NCI-H2081 treated with DMSO at 0.1 percent for 48 hours (cell line): ENCODE results near the gene CCNB1IP1.
A peak's percentile ranks its signal among the peaks of the same experiment; 100 is the strongest.
"Not testable (repeated sequence)": the region's sequence is repeated elsewhere in the genome, so short reads cannot be mapped to it uniquely, and the experiment has no call there.

ENCODE experiments used
- DNase-seq: peaks from one replicate; lab custom pipeline; 2025; lab: John Stamatoyannopoulos, UW

Gene CCNB1IP1, protein sequence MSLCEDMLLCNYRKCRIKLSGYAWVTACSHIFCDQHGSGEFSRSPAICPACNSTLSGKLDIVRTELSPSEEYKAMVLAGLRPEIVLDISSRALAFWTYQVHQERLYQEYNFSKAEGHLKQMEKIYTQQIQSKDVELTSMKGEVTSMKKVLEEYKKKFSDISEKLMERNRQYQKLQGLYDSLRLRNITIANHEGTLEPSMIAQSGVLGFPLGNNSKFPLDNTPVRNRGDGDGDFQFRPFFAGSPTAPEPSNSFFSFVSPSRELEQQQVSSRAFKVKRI

DNA sequence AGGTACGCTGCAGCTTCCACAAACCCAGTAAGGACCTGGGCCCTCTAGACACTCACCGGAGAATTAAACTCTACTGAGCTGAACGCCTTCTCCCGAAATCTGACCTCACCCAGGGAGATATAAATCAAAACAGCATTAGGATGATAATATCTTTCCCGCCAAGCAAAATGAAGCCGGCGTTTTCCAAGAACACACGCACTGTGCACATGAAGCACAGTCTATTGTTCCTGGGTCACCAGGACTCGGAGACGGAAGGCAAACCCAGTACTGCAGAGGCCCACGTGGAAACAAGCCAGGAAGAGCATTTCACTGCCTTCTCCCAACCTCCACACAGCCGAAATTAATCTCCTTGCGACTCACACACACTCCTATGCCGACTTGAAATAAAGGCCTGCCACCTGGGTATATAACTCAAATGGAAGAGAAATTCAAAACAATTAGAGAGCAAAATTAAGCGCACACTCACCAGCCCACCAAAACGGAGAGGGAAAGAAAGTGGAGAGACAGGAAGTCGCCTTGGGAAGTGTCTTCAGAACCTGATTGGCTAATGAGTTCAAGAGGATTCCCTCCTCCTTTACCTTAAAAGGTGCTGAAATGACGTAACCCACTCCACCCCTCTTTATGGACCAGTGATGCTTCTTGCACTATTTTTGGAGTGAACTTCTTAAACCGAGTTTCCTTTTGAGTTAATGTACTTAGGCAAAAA is at the start of gene CCNB1IP1:
Gene CCNB1IP1, minus strand, starts transcription at position 492 of the 706 bp plus-strand sequence. CDS start 16,756 bp downstream, outside the sequence.
- DNase-seq: peak; percentile 61

DNA sequence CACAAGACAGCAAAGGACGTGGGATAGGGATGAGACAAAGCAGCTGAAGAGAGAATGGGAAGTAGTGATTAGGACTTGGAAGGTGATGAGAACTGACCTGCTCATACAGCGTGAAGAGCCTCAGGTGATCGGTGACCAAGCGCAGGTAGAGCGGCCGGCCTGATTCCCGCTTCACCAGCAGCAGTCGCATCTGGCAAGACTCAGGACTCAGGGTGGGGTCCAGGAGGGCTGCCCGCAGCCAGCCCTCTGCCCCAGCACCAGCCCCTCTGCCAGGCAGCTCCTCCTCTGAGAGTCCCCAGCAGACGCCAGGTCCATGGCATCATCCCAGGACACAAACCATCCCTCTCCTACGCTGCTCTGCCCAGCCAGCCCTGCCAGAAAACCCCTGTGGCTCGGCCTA is 49.4 kb upstream of the CCNB1IP1 start:
- no peak for DNase-seq

DNA sequence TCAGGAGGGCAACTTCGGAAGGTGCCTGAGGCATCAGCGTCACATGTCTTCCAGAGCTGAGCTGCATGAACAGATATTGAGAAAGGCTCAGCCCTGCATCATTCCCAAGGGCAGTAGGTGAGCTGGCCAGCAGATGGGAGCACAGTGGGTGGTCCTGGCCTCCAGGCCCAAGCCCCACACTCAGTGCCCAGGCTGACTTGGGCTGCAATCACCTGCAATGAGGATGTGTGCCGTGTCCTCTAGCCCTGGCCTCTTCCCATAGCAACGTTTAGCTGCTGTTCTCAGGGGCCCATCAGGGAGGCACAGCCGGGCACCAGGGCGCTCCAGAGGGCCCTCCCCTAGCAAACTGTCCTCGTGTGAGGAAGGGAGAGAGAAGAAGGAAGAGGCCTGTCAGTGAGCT is 48.3 kb upstream of the CCNB1IP1 start:
- DNase-seq: no peak

DNA sequence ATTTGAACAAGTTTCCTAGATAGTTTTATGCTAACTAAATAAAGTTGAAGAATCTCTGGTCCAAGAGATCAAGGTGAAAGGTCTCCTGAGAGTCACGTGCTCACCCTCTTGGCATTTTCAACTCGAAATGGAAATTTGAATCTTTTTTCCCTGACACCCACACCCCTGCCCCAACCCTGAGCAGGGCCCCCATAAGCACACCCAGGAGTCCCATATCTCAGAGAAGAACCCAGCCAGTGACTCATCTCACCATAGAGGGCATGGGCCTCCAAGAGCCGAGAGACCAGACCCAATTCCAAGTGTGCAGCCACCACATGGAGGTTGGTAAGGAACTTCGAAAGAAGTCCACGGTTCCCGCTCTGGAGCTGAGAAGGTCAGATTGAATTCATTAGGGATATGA is 47.6 kb upstream of the CCNB1IP1 start:
- no peak for DNase-seq

DNA sequence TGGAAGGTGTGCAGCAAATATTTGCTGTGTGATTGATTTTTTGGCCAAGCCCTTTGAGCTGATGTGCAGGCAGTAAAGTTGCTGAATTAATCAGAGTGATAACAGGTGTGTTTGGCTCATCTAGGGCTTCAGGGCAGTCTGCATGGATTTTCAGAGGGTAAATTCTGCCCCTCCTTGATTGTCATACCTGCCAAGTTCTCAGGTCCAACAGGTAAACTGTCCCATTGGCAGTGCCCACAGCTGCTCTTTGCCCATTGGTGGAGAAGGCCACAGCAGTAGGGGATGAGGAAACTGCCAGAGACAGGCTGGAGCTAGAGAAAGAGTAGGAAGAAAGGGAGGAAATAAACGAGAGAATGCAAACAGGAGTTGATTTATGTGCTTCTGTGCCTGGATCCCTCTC is 46.7 kb upstream of the CCNB1IP1 start:
- no peak for DNase-seq

DNA sequence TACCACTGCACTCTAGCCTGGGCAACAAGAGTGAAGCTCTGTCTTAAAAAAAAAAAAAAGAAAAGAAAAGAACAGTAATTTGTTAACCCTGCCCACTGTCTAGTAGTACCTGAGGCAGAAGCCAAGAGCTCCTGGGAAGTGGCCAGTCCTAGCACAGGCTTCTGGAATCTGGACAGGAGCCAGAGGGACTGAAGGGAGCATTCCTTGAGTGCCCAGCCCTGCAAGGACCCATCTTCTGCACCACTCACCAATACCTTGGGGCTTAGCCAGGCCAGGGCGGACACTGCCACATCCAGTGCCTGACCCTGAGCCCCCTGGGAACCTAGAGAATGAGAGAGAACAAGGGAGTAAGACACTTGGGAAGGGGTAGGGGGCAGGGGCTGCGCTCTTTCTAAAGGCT is 44.1 kb upstream of the CCNB1IP1 start:
- DNase-seq: no peak

DNA sequence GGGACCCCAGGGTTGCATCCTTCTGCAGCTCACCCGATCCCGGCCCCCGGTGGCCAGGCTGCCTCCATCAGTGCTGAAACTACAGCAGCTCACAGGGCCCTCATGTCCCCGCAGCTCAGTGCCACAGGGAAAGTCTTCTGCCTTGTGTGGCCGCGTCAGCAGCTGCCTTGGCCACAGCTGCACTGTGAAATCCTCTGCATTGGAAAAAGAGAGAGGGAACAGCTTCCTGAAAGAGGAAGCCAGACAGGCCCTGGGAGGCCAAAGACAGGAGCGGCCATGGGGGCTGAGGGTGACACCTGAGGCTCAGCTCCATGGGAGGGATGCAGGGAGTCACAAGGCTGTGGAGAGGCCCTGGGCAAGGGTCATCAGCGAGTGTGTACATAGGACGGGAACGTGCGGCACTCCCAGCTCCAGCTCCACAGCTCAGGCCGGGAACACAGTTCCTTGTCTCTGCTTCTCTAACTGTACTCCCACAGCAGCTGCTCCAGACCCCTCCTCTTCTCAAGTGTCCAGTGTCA is 43.1 kb upstream of the CCNB1IP1 start:
- no peak for DNase-seq

DNA sequence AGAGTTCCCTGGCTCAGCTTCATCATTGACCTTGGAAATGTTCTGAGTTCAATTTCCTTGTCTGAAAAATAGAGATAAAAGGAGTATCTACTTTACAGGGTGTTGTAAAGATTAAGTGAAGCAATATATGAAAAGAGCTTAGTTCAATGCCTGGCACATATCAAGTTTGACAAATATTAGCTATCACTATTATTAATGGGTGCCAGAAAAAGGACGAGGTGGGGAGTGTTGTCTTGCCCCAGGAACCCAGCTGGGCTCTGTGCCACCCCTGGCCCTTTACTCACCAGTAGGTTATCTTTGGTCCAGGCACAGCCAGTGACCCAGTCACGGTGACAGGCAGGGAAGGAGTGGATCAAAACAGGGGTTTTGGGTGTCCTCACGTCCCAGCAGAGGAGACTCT is 42.4 kb upstream of the CCNB1IP1 start:
- DNase-seq: no peak

DNA sequence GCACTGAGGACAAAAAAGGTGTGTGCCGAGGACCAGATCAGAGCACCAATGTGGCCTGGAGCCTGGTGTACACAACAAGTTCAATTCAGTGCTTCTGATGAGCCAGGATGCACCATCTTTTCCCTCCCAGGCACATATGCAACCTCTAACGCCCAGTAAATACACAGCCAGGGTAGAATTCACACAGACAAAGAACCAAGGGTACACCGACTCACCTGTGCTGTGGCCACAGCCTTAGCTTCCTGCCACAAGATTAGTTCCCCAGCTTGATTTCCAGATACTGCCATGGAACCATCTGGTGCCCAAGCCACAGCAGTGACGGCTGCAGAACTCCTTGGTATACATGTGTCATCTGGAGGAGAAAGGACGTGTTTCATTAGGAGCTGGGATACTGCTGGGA is 39.7 kb upstream of the CCNB1IP1 start:
- no peak for DNase-seq

DNA sequence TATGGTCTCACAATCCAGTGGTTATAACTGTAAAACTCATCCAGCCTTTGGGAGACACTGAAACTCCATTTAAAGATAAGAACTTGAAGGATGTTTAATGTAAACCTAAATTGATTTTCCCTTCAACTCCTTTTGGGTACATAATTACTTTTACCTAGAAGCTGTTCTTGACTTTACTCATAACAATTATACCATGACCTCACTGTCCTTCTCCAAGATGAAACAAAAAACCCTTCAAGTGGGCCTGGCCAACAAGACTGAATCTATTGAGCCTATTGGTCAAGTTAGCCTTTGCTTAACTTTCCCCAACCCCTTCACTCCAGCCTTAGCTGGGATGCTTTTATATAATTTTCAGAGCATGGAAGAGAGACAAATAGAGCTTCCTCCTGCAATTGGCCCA is 32.8 kb upstream of the CCNB1IP1 start:
- DNase-seq: no peak

DNA sequence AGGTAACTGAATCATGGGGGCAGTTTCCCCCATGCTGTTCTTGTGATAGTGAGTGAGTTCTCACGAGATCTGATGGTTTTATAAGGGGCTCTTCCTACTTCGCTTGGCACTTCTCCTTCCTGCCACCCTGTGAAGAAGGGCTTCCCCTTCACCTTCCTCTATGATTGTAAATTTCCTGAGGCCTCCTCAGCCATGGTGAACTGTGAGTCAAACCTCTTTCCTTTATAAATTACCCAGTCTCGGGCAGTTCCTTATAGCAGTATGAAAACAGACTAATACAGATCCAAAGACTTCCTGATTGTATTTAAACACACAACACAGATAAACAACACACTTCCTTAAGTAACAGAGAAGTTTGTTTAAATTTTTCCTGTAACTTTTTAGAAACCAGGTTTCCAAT is 25.4 kb upstream of the CCNB1IP1 start:
- not testable (repeated sequence) for DNase-seq

DNA sequence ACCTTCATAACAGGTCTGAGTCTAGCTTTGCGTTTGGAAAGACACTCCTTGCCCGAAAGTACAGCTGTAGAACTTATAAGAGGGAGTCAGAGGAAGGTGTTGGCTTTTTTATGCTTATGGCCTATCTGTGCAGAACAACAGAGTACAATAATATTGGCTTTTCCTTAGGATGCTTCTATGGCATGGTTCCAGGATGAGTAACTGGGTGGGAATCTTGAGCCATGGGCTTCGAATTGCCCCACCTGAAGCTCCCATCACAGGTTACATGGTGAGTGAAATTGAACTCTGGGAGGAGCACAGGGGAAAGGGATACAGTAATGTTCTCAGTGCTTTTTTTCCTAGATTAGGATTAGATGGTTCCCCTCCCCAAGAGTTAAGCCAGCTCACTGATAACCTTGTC is 23.3 kb upstream of the CCNB1IP1 start:
- DNase-seq: no peak

DNA sequence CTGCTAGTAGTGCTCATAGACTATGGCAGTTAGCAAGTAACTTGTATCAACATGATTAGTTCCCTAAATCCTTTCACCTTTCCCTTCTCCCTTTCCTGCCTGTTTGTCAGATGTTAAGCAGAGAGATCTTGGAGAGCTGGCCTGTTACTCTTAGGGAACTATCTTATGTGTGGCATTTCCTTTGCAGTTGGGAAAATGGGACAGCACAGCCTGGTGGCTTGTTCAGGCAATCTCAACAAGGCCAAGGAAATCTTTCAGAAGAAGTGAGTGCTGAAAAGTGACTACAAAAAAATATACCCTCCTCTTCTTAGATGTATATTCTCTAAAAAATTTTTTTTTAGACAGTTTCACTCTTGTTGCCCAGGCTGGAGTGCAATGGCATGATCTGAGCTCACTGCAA is 17.8 kb upstream of the CCNB1IP1 start:
- no peak for DNase-seq

DNA sequence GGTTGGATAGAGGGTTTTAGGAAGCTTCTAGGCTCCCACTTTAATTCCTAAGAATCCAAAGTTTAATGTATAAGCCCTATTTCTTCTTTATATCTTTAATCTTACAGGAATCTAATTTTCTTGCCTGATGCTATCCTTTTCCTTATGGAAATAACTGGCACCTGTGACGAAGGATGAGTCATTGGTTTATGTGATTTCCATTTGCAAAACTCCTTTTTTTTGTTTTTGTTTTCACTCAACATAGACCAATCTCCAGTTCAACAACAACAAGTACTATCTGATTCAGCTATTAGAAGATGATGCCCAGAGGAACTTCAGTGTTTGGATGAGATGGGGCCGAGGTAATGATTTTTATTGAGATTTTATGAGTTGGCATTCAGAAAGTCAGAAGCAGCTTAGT is 17.2 kb upstream of the CCNB1IP1 start:
- DNase-seq: no peak

DNA sequence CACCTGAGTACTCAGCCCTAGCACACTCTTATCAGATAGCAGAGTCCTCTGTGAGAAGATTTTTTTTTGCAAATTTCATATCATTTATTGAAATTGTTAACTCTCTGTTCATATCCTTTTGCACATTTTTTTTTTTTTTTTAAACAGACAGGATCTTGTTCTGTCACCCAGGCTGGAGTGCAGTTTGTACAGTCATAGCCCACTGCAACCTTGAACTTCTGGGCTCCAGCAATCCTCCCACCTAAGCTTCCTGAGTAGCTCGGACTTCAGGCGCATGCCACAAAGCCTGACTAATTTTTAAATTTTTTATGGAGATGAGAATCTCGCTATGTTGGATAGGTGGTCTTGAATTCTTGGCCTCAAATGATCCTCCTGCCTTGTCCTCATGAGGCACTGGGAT is 14.7 kb upstream of the CCNB1IP1 start:
- no peak for DNase-seq

DNA sequence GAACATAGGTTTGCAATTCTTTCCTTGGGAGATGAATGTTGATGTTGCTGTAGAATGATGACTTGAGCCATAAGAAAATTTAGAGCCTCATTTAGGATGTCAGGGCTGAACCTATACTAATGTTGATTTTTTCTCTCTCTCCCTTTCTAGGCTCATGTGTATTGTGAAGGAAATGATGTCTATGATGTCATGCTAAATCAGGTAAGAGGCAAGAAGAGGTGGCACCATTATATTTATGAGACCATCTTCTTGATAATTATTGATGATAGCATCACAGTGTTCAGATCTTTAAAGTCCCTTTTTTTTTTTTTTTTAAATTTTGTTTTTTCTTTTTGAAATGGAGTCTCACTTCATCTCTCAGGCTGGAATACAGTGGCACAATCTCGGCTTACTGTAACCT is 13.6 kb upstream of the CCNB1IP1 start:
- no peak for DNase-seq

DNA sequence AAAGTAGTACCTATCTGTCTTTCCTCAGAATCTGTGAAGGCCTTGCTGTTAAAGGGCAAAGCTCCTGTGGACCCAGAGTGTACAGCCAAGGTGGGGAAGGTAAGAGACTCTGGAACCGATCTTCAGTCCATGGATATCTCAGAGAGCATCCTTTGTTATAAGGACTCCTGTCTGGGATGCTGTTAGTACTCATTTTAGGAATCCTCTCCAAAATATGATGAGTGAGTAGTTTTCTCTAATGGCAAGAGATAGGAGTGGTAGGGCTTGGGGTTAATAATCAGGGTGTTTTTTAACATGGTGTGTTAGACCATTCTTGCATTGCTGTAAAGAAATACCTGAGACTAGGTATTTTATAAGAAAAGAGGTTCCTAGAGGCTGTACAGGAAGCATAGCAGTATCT is 12.3 kb upstream of the CCNB1IP1 start:
- DNase-seq: no peak

DNA sequence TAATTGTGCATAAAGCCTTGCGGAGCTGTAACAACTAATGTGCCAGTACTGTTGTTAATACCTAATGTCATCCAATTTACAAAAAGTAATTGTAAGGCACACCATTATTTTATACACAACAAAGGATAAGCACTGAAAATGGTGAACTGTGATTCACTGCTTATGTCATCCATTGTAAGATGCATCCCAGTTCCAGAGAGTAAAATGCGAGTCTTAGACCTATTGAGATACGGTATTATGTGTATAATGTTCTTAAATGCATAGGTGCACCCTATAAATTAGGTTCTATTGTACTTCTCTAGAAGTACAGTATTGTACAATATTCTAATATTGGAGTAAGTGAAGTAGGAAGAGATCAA is 10.8 kb upstream of the CCNB1IP1 start:
- no peak for DNase-seq

DNA sequence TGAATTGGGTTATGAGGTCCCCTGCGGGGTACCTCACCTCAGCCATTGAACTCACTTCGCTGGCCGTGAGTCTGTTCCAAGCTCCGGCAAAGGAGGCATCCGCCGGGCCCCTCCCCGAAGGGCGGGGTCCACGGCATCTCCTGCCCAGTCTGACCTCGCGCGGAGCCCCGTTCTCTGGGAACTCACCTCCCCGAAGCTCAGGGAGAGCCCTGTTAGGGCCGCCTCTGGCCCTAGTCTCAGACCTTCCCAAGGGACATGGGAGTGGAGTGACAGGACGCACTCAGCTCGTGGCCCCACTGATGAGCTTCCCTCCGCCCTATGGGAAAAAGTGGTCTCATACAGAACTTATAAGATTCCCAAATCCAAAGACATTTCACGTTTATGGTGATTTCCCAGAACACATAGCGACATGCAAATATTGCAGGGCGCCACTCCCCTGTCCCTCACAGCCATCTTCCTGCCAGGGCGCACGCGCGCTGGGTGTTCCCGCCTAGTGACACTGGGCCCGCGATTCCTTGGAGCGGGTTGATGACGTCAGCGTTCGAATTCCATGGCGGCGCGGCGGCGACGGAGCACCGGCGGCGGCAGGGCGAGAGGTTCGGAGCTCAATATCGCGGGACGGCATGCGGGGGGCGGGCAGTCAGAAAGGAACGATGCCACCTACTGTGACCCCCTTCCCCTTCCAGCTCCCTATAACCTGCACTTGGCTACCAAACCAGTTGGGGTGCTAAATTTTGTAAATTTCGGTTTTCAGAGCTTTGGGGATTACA is 10.2 kb upstream of the CCNB1IP1 start, which contains the start of gene PARP2:
Gene PARP2, plus strand, starts transcription at position 544 of the 770 bp plus-strand sequence. Its CDS starts 7 bp downstream, at position 551.
- DNase-seq: peak; percentile 100

DNA sequence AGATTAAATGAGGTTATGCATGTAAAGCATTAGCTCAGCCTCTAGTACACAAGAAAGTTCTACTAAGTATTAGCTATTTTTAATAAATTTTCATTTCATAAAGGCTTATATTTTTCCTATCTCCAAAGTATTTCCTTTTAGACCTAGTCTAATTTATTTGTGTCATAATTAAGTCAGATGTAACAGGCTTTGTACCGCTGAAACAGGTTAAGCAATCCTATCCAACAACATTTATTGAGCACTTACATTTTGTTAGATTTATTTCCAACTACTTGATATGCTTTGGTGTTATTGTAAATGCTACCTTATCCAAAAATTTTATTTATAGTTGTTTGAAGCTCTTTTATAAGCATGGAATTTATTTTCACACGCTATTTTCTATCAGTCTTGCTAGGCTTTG is 8.6 kb upstream of the CCNB1IP1 start:
- no peak for DNase-seq

DNA sequence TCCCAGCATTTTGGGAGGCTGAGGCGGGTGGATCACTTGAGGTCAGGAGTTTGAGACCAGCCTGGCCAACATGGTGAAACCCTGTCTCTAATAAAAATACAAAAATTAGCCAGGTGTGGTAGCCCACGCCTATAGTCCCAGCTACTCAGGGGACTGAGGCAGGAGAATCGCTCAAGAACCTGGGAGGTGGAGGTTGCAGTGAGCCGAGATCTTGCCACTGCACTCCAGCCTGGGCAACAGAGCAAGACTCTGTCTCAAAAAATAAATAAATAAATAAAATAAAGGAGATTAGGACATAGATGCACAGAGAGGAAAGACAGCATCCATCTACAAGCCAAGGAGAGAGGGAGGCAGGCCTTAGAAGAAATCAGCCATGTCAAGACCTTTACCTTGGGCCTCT is 8.0 kb upstream of the CCNB1IP1 start:
- DNase-seq: not testable (repeated sequence)

DNA sequence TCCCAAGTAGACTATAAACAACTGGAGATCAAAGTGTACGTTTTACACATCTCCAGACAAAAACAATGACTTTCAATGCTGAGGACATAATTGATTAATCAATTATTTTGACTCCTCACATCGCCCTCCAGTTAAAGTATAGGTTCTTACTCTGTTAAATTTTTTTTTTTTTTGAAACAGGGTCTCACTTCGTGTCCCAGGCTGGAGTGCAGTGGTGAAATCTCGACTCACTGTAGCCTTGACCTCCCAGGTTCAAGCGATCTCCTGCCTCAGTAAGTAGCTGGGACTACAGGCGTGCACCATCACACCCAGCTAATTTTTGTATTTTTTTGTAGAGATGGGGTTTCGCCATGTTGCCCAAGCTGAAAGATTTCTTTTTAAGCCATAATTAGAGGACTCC is 938 bp upstream of the CCNB1IP1 start:
- no peak for DNase-seq

DNA sequence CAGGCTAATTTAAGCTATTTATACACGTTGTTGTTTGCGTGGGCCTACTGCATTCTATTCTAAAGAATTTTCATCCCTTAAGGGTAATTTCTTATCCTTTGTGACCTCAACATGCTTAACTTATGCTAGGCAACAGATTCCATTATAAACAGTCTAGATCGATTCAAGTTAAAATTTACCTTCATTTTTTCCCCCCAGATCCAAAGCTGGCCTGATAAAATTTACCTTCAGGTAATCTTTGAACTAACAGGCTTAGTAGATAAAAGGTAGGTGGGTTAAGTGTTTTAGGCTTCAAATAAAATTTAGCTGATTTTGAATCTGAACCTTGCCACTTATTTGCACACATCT is 389 bp upstream of the CCNB1IP1 start:
- no peak for DNase-seq
